ENCODE data around the gene POLG2. TPM values are rescaled to one million over a fixed set of nuclear protein-coding genes. Genes with fewer than 3 reads are reported as not detected.
A peak's percentile ranks its signal among the peaks of the same experiment; 100 is the strongest.
"Not testable (repeated sequence)": the region's sequence is repeated elsewhere in the genome, so short reads cannot be mapped to it uniquely, and the experiment has no call there.

POLG2 gene
- total RNA-seq, 1 experiment from 2014 or later: 42.3 TPM

- DNase-seq: no peak
- H3K27me3 ChIP-seq (ENCODE audit: control insufficient read depth, insufficient read depth, low read length): no peaks in the 10 kb centered on the region
- no peak overlapping the region for H3K4me3 ChIP-seq (ENCODE audit: insufficient read depth, low read depth, low read length)
- peaks cover 45% of the 10 kb centered on the region for H3K36me3 ChIP-seq (replicated peaks; ENCODE audit: control insufficient read depth, insufficient read depth, low read length)
These were observed 4.3 kb upstream of the POLG2 start for GRCh38 chr17:64500862-64501765.

GRCh38 chr17:64500487-64500859 lies 3.6 kb upstream of the POLG2 start:
- Histone ChIP-seq H3K36me3 (replicated peaks; ENCODE audit: control insufficient read depth, insufficient read depth, low read length) (peaks cover 45% of the 10 kb centered on the region), H3K27me3 (ENCODE audit: control insufficient read depth, insufficient read depth, low read length) (no peaks in the 10 kb centered on the region), H3K4me3 (ENCODE audit: insufficient read depth, low read depth, low read length) (no peak overlapping the region)
- no peak for DNase-seq

GRCh38 chr17:64499805-64500486 lies 3.1 kb upstream of the POLG2 start:
- peaks cover 45% of the 10 kb centered on the region for H3K36me3 ChIP-seq (replicated peaks; ENCODE audit: control insufficient read depth, insufficient read depth, low read length)
- no peak overlapping the region for H3K4me3 ChIP-seq (ENCODE audit: insufficient read depth, low read depth, low read length)
- H3K27me3 ChIP-seq (ENCODE audit: control insufficient read depth, insufficient read depth, low read length): no peaks in the 10 kb centered on the region
- DNase-seq: no peak

- H3K4me3 ChIP-seq (ENCODE audit: insufficient read depth, low read depth, low read length): no peak overlapping the region
- H3K27me3 ChIP-seq (ENCODE audit: control insufficient read depth, insufficient read depth, low read length): no peaks in the 10 kb centered on the region
- H3K36me3 ChIP-seq (replicated peaks; ENCODE audit: control insufficient read depth, insufficient read depth, low read length): peaks cover 37% of the 10 kb centered on the region
- DNase-seq: no peak
These were observed 1.7 kb upstream of the POLG2 start for GRCh38 chr17:64498308-64499203.

- H3K4me3 ChIP-seq (ENCODE audit: insufficient read depth, low read depth, low read length): peak overlapping the region; percentile 86
- no peaks in the 10 kb centered on the region for H3K27me3 ChIP-seq (ENCODE audit: control insufficient read depth, insufficient read depth, low read length)
- peaks cover 33% of the 10 kb centered on the region for H3K36me3 ChIP-seq (replicated peaks; ENCODE audit: control insufficient read depth, insufficient read depth, low read length)
- DNase-seq: no peak
These were observed 746 bp upstream of the POLG2 start for GRCh38 chr17:64497565-64498035.

GRCh38 chr17:64496348-64496785 lies 487 bp downstream of the POLG2 start:
- Histone ChIP-seq H3K36me3 (replicated peaks; ENCODE audit: control insufficient read depth, insufficient read depth, low read length) (peaks cover 29% of the 10 kb centered on the region), H3K27me3 (ENCODE audit: control insufficient read depth, insufficient read depth, low read length) (no peaks in the 10 kb centered on the region), H3K4me3 (ENCODE audit: insufficient read depth, low read depth, low read length) (peak overlapping the region; percentile 86)
- DNase-seq: no peak

- not testable (repeated sequence) for H3K27me3 ChIP-seq (ENCODE audit: control insufficient read depth, insufficient read depth, low read length); DNase-seq
- peak overlapping the region; percentile 86; the same call in 1 of the 2 replicates for H3K4me3 ChIP-seq (ENCODE audit: insufficient read depth, low read depth, low read length)
- H3K36me3 ChIP-seq (replicated peaks; ENCODE audit: control insufficient read depth, insufficient read depth, low read length): peaks cover 27% of the 10 kb centered on the region
These were observed 1.6 kb downstream of the POLG2 start for GRCh38 chr17:64495300-64495699.

GRCh38 chr17:64494121-64494520 lies 2.7 kb downstream of the POLG2 start:
- no peak for DNase-seq
- no peak overlapping the region for H3K4me3 ChIP-seq (ENCODE audit: insufficient read depth, low read depth, low read length)
- H3K36me3 ChIP-seq (replicated peaks; ENCODE audit: control insufficient read depth, insufficient read depth, low read length): peaks cover 27% of the 10 kb centered on the region

GRCh38 chr17:64492481-64493109 lies 4.3 kb downstream of the POLG2 start:
- Histone ChIP-seq H3K36me3 (replicated peaks; ENCODE audit: control insufficient read depth, insufficient read depth, low read length) (peaks cover 27% of the 10 kb centered on the region), H3K27me3 (ENCODE audit: control insufficient read depth, insufficient read depth, low read length) (no peaks in the 10 kb centered on the region), H3K4me3 (ENCODE audit: insufficient read depth, low read depth, low read length) (no peak overlapping the region)
- peak; percentile 33 for DNase-seq

More at GRCh38 chr17:64494121-64494520, 2.7 kb downstream of the POLG2 start:
- no peaks in the 10 kb centered on the region for H3K27me3 ChIP-seq (ENCODE audit: control insufficient read depth, insufficient read depth, low read length)

GRCh38 chr17:64491994-64492393 lies 4.9 kb downstream of the POLG2 start:
- no peak for DNase-seq
- H3K36me3 ChIP-seq (replicated peaks; ENCODE audit: control insufficient read depth, insufficient read depth, low read length): peaks cover 27% of the 10 kb centered on the region
- H3K27me3 ChIP-seq (ENCODE audit: control insufficient read depth, insufficient read depth, low read length): no peaks in the 10 kb centered on the region
- H3K4me3 ChIP-seq (ENCODE audit: insufficient read depth, low read depth, low read length): no peak overlapping the region

- Histone ChIP-seq H3K36me3 (replicated peaks; ENCODE audit: control insufficient read depth, insufficient read depth, low read length) (peaks cover 27% of the 10 kb centered on the region), H3K27me3 (ENCODE audit: control insufficient read depth, insufficient read depth, low read length) (no peaks in the 10 kb centered on the region), H3K4me3 (ENCODE audit: insufficient read depth, low read depth, low read length) (no peak overlapping the region)
- no peak for DNase-seq
These were observed 5.6 kb downstream of the POLG2 start for GRCh38 chr17:64491034-64491860.

- Histone ChIP-seq H3K4me3 (ENCODE audit: insufficient read depth, low read depth, low read length) (no peak overlapping the region), H3K27me3 (ENCODE audit: control insufficient read depth, insufficient read depth, low read length) (no peaks in the 10 kb centered on the region), H3K36me3 (replicated peaks; ENCODE audit: control insufficient read depth, insufficient read depth, low read length) (peaks cover 40% of the 10 kb centered on the region)
- no peak for DNase-seq
These were observed 8.6 kb downstream of the POLG2 start for GRCh38 chr17:64488301-64488700.

GRCh38 chr17:64484380-64484779 lies 12.5 kb downstream of the POLG2 start:
- Histone ChIP-seq H3K36me3 (replicated peaks; ENCODE audit: control insufficient read depth, insufficient read depth, low read length) (peaks cover 29% of the 10 kb centered on the region), H3K27me3 (ENCODE audit: control insufficient read depth, insufficient read depth, low read length) (no peaks in the 10 kb centered on the region), H3K4me3 (ENCODE audit: insufficient read depth, low read depth, low read length) (no peak overlapping the region)
- DNase-seq: no peak

All from H7 (cell line).